Measurements from ENCODE around the gene HAO1.
"Not testable (repeated sequence)": the region's sequence is repeated elsewhere in the genome, so short reads cannot be mapped to it uniquely, and the experiment has no call there.

Gene HAO1

DNA sequence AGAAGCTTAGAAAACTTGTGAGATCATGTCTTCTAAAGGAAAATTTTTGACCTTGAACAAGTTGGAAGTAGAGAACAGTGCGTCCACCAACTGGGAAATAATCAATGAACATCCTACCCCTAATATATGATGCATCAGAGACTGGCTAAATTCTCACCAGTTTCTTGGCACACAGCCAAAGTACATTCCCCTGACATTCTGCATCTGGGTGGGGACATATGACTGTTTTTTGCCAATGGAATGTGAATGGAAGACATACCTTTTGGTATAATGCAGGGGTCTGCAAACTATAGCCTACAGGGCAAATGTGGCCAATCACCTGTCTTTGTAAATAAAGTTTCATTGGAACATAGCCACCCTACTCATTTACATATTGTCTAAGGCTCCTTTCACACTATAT lies 84.7 kb downstream of the HAO1 start:
- DNase-seq (ENCODE audit: low spot score): no peak

DNA sequence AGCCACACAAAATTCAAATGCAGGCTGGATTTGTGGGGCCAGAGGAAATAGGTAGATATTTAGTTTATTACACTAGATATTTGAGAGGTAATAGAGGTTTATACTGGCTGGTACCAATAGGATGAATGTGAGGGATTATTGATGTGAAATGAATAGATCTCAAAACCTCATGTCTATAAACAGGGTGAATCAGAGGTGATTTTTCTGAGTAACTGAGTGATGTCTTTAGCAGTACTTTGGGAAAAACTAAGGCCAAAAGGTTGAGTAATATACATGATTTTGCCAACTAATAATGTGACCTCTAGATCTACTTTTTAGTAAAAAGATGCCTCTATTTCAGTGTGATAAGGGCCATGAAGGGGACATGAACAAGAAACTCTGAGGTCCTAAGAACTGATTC lies 86.8 kb downstream of the HAO1 start:
- no peak for DNase-seq (ENCODE audit: low spot score)

DNA sequence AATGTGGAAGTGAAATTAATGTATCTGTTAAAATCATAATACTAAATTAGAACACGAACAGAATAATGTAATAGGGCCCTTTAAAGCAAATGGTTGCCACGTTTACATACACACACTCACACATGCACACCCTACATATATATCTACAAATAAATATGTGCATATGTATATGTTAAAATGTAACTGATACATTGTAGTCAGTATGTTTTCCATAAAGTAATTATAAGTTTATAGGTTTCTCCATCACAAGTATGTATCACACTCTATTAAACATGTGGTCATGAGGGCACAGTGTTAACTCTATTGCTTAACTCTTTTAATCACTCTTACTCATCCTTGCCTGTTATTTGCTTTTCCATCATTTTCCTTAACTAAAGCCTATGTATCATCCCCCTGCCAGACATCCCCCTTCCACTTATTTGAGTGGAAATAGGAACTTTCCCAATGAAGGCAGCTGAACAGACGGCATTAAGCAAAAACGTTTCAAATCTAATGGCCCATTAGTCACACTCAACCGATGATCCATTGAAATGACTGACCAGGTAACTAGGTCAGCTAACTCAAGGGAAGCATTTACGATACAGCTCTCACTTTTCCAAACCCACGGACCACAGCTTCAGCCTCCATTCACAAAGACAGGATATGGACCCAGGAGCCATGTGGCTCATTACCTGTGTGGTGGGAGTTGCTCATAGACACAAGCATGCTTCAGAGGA lies 89.3 kb downstream of the HAO1 start:
- DNase-seq (ENCODE audit: low spot score): no peak

DNA sequence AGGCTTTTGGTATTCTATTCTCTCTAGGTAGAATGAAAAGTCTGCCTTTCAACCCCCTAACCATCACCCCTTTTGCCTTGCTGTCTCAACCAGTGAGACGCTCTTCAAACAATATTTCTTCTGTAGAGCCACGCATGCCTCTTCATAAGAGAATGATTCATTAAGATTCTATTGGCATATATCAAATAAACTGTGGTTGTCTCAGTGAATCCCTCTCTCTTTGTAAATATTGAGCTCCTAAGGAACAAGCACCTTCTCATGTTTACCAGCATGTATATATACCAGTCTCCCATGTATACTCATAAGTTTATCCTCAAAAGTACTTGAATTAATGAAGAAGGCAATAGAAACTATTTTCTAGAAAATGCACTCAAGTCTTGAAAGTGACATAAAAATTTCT lies 90.6 kb downstream of the HAO1 start:
- DNase-seq (ENCODE audit: low spot score): no peak

DNA sequence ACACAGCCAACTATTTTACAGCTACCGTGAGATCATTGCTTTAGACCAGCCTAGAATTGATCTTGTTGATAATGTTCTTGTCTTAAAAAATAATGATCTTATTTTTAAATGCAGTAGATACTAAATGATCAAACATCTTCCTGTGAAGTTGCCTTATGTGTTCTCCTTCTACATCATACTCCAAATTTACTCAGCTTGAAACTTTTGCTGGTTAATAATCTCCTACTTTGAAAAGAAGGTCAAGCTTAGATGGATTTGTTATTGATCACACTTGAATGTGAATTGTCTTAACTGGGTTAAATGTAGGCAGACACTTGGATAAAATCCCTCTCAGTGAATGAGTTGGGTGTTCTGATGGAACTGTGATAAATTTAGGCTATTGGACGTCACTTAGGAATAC lies 91.9 kb downstream of the HAO1 start:
- DNase-seq (ENCODE audit: low spot score): no peak

DNA sequence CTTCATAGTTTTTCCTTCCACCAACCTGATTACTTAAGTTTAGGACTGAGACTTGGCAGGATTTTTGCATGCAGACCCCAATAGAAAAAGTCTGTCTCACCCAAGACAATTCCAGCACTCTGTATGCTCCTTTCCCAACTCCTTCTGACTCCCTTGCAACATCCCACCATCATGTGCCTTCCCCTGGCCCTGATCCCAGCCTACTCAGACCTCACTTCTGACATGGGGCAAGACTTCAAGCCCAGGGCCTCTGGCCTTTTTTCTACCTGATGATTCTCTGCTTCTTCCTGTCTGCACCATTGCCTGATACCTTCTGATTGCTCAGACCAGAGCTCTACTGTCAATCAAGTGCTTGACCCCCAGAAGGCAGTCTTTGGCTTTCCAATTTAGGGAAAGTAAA lies 96.6 kb downstream of the HAO1 start:
- no peak for DNase-seq (ENCODE audit: low spot score)

DNA sequence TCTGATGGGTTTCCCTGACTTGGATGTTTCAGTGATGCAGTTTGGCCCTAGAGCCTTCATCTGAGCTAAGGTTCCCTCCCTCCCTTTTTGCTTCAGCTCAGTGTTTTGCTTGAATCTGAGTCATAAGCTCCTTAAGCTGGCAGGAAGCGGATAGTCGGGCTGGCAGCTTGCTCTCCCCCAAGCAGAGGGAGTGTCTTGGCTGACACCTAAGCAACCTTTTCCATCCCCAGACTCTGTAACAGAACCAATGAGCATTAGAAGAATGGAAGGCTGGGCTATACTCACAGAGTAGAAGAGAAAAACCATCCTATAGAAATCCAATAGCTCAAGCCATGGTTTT lies 98.3 kb downstream of the HAO1 start:
- DNase-seq (ENCODE audit: low spot score): peak; percentile 10

DNA sequence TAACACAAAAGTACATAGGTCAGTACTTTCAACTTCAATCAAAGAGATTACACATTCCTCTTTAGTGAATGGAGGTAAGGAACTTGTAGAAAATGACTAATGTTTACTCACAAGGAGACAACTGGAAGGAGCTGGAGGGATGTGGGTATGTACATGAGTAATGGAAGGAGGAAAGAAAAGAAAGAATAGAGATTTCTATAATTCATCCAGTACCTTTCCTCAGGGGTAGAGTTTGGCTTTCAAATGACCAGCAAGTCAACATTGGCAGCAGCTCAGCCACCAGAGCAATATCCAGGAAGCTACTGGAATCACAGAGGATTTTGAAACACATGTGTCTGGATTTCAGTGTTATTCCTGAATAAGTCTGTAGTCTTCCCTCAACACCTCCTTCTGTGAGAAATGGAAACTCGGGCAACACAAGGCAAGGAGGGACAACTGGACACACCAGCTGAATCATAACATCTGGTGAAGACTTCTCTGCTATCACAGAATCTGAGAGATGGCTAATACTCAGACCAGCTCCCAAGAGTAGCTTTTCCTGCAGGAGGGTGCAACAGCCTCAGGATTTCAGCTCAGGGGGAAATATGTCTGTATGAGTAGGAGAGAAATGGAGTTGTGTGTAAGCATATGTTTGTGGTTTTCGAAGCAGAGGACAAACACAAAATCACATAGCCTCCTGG lies 98.8 kb downstream of the HAO1 start:
- no peak for DNase-seq (ENCODE audit: low spot score)

DNA sequence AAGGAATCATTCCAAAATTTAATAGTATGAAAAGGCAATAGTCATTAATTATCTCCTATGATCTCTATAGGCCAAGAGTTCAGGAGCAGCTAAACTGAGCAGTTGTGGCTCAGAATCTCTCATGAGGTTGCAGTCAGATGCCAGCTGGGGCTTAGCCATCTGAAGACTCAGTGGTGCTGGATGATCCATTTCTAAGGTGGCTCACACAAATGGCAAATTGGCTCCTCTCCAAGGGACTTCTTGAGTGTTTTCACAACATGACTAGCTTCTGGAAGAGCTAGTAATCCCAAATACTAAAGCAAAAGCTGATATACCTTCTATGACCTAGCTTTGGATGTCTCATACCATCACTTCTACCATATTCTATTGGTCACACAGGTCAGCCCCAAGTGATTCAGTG lies 104.2 kb downstream of the HAO1 start:
- no peak for DNase-seq (ENCODE audit: low spot score)

DNA sequence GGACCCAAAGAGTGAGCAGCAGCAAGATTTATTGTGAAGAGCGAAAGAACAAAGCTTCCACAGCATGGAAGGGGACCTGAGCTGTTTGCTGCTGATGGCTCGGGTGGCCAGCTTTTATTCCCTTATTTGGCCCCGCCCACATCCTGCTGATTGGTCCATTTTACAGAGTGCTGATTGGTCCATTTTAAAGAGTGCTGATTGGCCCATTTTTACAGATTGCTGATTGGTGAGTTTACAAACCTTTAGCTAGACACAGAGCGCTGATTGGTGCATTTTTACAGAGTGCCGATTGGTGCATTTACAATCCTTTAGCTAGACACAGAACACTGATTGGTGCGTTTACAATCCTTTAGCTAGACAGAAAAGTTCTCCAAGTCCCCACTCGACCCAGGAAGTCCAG lies 105.8 kb downstream of the HAO1 start:
- DNase-seq (ENCODE audit: low spot score): not testable (repeated sequence)
